Glutamatergic neuron (in vitro differentiated cells): ENCODE results near the gene NTN1. TPM values are rescaled to one million over a fixed set of nuclear protein-coding genes. Genes with fewer than 3 reads are reported as not detected.

Source experiments
- DNase-seq: peaks from one replicate; pipeline ENCODE4 v3.0.0; 2022
- H3K27ac Mint-ChIP-seq: one replicate; pipeline ENCODE4 v1.8.0; 2020; ENCODE audit warnings: mild to moderate bottlenecking, mixed read lengths, inconsistent platforms; ENCODE audit not compliant: unreplicated experiment
- H3K27me3 Mint-ChIP-seq: one replicate; pipeline ENCODE4 v1.8.0; 2020; ENCODE audit warnings: mild to moderate bottlenecking, moderate library complexity, mixed read lengths, inconsistent platforms; ENCODE audit not compliant: unreplicated experiment
- H3K36me3 Mint-ChIP-seq: one replicate; pipeline ENCODE4 v1.8.0; 2020; ENCODE audit warnings: mild to moderate bottlenecking, mixed read lengths, inconsistent platforms; ENCODE audit not compliant: unreplicated experiment
- H3K4me1 Mint-ChIP-seq: one replicate; pipeline ENCODE4 v1.8.0; 2020; ENCODE audit warnings: mild to moderate bottlenecking, low read depth, mixed read lengths, inconsistent platforms; ENCODE audit not compliant: unreplicated experiment
- H3K4me3 Mint-ChIP-seq: one replicate; pipeline ENCODE4 v1.8.0; 2020; ENCODE audit warnings: mild to moderate bottlenecking, mixed read lengths, inconsistent platforms; ENCODE audit not compliant: unreplicated experiment
- H3K9me3 Mint-ChIP-seq: one replicate; pipeline ENCODE4 v1.8.0; 2020; ENCODE audit warnings: mild to moderate bottlenecking, moderate library complexity, mixed read lengths, inconsistent platforms; ENCODE audit not compliant: unreplicated experiment
- total RNA-seq: library from RNA; stranded (reverse); fragmentation: NEBNext Ultra II Directional; extraction: Animal tissue kit (Norgen Biotek cat#: 25700); gene quantifications from one replicate; pipeline ENCODE4 v1.2.1, GENCODE V29; 2021; ENCODE audit not compliant: unreplicated experiment
- TF ChIP-seq, protein P1 (sequence below): fragments of 200-600 bp; sonication (generic); IDR thresholded peaks from one replicate; pipeline ENCODE4 v1.5.0; 2021; ENCODE audit not compliant: partially characterized antibody, unreplicated experiment

Gene NTN1
- total RNA-seq, 1 donor from 2014 or later, result 0.76 TPM

DNA sequence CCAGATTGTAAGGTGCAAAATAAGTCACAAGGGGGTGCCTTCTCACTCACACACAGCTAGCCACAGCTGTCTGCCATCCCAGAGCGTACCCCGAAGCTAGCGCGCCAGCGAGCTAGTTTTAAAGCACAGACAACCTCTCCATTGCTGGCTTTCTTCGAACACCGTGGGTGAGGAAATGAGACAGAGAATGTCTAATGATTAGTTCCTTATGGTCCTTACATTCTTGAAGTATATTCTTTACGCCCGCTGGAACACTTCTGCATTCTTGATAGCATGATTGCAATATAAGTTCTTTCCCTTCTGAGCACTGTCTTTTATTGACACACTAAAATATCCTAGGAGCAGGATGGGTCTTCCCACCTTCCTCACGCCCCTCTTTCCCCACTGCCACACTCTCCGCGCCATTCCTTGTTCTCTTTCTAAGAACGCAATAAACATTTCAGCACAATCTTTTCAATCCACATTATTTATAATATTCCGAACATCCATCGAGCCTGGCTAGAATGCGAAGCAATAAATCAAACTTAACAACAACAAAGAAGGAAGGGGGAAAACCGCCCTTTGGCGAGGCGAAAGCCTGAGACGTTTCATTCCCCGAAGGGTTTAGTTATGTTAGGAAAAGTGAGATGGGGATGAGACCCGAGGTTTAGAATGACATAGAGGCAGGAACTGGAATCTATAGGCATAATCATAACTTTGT lies 251.3 kb downstream of the NTN1 start:
- no peaks in the 10 kb centered on the region for H3K36me3 Mint-ChIP-seq
- no peaks in the 10 kb centered on the region for H3K27me3 Mint-ChIP-seq
- H3K4me1 Mint-ChIP-seq, result peaks cover 7% of the 10 kb centered on the region
- peaks cover 2% of the 10 kb centered on the region for H3K9me3 Mint-ChIP-seq
- H3K4me3 Mint-ChIP-seq, result no peak overlapping the region
- H3K27ac Mint-ChIP-seq, result no peak overlapping the region
- DNase-seq, result no peak
- TF ChIP-seq, protein P1, sequence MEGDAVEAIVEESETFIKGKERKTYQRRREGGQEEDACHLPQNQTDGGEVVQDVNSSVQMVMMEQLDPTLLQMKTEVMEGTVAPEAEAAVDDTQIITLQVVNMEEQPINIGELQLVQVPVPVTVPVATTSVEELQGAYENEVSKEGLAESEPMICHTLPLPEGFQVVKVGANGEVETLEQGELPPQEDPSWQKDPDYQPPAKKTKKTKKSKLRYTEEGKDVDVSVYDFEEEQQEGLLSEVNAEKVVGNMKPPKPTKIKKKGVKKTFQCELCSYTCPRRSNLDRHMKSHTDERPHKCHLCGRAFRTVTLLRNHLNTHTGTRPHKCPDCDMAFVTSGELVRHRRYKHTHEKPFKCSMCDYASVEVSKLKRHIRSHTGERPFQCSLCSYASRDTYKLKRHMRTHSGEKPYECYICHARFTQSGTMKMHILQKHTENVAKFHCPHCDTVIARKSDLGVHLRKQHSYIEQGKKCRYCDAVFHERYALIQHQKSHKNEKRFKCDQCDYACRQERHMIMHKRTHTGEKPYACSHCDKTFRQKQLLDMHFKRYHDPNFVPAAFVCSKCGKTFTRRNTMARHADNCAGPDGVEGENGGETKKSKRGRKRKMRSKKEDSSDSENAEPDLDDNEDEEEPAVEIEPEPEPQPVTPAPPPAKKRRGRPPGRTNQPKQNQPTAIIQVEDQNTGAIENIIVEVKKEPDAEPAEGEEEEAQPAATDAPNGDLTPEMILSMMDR, result no peak

DNA sequence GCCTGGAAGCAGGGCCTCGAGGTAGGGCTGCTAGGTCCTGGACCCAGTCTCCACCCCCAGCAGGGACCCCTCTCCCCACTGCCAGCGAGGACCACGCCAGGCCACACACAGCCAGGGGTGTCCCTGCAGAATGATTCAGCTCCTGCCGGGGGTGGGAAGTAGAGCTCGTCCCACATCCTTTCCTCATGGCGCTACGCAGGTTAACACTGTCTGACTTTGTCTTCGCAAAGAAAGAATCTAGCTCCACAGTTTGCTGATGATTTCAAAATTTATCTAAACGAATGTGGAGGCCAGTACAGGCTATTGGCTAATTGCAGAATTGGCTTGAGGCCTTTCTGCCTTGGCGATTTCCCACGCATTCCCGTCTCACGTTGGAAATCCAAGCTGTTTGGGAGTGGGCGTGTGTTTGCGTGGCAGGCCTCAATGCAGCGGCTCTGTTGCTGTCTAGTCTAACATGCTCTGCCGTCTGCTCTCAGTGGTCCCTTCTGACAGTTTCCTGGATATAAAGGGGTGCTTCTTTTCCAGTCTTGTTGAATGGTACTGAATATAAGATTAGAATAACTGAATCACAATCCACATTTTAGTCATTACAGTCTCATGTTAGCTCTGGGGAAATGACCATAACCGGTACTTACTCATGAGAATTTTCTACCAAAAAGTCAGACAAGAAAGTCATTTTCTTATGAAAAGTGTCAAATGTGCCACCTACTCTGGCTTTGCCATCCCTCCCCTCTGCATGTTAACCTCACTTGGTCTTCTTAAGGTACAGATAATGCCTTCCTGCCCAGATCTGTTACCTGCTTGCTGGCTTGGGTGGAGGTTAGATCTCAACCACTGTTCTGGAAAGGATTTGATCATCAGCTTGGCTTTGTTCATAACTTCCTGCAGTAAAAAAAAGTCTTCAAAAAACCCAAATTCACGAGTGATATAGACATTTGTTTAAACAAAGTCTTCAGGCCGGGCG lies 252.4 kb downstream of the NTN1 start:
- Mint-ChIP-seq H3K4me3 (no peak overlapping the region), H3K27me3 (no peaks in the 10 kb centered on the region), H3K4me1 (peaks cover 7% of the 10 kb centered on the region), H3K36me3 (no peaks in the 10 kb centered on the region), H3K27ac (no peak overlapping the region), H3K9me3 (peaks cover 2% of the 10 kb centered on the region)
- no peak for DNase-seq
- TF ChIP-seq, protein P1, result no peak

DNA sequence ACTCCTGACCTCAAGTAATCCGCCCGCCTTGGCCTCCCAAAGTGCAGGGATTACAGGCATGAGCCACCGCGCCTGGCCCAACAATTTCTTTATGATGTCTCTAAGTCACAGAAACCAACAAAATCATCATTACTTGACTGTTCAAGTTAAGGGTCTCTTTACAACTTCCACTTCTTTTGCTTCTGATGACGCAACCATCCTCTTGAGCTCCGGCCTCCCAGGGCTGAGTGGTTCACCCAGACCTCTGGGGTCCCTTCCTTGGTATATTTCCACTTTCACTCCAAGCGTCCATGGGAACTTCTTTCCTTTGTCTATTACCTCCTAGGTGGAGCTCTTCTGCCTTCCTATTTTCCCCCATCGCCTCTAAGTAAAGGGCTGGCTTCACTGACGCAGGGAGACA lies 253.7 kb downstream of the NTN1 start:
- no peak overlapping the region for H3K4me3 Mint-ChIP-seq
- no peaks in the 10 kb centered on the region for H3K36me3 Mint-ChIP-seq
- H3K9me3 Mint-ChIP-seq, result peaks cover 2% of the 10 kb centered on the region
- peaks cover 7% of the 10 kb centered on the region for H3K4me1 Mint-ChIP-seq
- H3K27me3 Mint-ChIP-seq, result no peaks in the 10 kb centered on the region
- DNase-seq, result no peak
- H3K27ac Mint-ChIP-seq, result no peak overlapping the region
- TF ChIP-seq, protein P1, result no peak

DNA sequence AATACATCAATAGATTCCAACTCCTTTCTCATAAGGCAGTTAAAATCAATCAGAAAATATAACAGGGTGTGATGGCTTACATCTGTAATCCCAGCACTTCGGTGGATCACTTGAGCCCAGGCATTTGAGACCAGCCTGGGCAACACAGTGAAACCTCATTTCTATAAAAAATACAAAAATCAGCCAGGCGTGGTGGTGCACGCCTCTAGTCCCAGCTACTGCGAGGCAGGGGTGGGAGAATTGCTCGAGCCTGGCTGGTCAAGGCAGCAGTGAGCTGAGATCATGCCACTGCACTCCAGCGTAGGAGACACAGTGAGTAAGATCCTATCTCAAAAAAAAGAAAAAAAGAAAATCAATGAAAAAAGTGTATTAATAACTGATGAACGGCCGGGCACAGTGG lies 258.6 kb downstream of the NTN1 start:
- Mint-ChIP-seq H3K27me3 (peaks cover 2% of the 10 kb centered on the region), H3K4me1 (no peaks in the 10 kb centered on the region), H3K9me3 (no peaks in the 10 kb centered on the region), H3K4me3 (no peak overlapping the region), H3K36me3 (peaks cover 4% of the 10 kb centered on the region), H3K27ac (no peak overlapping the region)
- no peak for DNase-seq
- TF ChIP-seq, protein P1, result no peak
